C4-2B (cell line): ENCODE measurements around the gene VPS13D.

Source experiments
- CTCF ChIP-seq: fragments of 450-650 bp; conservative IDR thresholded peaks from 2 replicates; pipeline ENCODE4 v1.5.1; 2017; ENCODE audit warnings: mild to moderate bottlenecking
- ZFX ChIP-seq: fragments of 450-650 bp; IDR thresholded peaks from 2 replicates; pipeline ENCODE4 v1.6.1; 2017

DNA sequence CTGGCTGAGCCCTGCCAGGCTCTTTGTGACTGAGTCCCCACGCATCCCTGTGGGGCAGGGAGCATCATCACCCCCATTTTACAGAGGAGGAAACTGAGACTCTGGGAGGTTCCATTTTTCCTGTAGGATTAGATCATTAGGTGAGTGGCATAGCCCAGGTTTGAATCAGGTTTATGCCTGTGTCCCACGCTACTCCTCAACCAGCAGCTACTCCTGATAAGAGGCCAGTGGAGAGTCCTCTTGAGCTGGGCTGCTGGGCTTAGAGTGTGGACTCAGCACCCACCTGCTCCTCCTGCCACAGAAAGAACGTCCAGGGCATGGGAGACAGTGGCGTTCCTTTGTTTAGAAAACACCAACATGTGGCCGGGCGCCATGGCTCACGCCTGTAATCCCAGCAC lies 32.3 kb upstream of the VPS13D start:
- TF ChIP-seq CTCF (no peak), ZFX (no peak)
